Measurements from ENCODE around the gene ADPRH.

Gene ADPRH

DNA sequence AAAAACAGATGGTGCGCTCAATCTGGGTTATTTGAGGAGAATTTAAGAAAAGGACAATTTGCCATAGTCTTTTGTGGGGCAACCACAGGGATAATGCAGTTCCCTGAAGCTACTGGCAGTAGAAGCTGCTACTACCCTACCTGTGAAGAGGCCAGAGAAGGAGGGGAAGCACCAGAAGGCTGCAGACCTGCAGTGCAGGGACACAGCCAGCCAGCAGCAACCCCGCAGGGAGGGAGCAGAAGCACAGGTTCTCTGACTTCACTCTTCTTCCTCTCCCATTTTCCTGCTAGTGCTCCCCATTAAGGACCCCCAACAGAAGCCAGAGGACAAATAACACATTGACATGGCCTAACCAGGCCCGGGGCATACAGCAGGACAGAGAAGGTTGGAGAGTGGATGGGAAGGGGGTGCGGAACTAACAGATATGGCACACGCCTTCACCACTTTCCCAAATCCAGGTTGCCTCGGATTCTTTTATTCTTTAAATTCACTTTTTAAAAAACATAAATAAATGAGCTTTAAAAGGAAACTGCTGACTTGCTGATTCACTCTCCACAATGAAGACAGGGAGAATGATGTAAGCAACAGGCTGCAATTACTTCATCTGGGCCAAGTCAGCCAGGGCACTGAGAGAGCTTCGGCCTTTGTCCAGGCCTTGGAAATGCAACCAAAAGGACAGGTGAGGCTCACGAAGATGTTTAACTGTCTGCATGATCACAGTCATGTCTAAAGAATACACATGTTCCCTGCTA is 51.0 kb downstream of the ADPRH start:
- Histone ChIP-seq H3K79me1 (ENCODE audit: low read length) (peaks cover 14% of the 10 kb centered on the region), H2AK5ac (ENCODE audit: low read length) (peak overlapping the region; percentile 6), H2BK5ac (ENCODE audit: low read depth, low read length, poor library complexity) (no peak overlapping the region), H3K23ac (ENCODE audit: low read length) (no peak overlapping the region), H3K79me2 (ENCODE audit: control insufficient read depth, insufficient read depth, low read length, poor library complexity) (no peaks in the 10 kb centered on the region), H2BK12ac (ENCODE audit: low read length) (peak overlapping the region; percentile 89), H3K4me2 (ENCODE audit: low read length) (no peak overlapping the region), H3K4me3 (ENCODE audit: low read depth, low read length) (no peak overlapping the region), H2AFZ (ENCODE audit: insufficient read depth, low read length, poor library complexity) (peak overlapping the region; percentile 71), H4K8ac (ENCODE audit: low read depth, low read length) (peak overlapping the region; percentile 51), H3K18ac (ENCODE audit: low read length) (peak overlapping the region; percentile 55), H3K14ac (ENCODE audit: low read length) (peak overlapping the region; percentile 68), H3K36me3 (ENCODE audit: control insufficient read depth in 1 of 2, insufficient read depth in 2 of 2, low read length in 2 of 2) (peaks cover 0 to 3% of the 10 kb centered on the region in 2 experiments), H3K27ac (ENCODE audit: low read depth, low read length) (no peak overlapping the region), H4K91ac (ENCODE audit: low read depth, low read length) (peak overlapping the region; percentile 77), H3K4ac (ENCODE audit: low read depth, low read length) (no peak overlapping the region), H3K27me3 (ENCODE audit: insufficient read depth, low read length) (no peaks in the 10 kb centered on the region), H2BK120ac (ENCODE audit: insufficient read depth, low read length, poor library complexity) (peak overlapping the region; percentile 78), H3K4me1 (ENCODE audit: control insufficient read depth in 1 of 2, insufficient read depth in 2 of 2, low read length in 2 of 2) (peaks cover 14 to 16% of the 10 kb centered on the region in 2 experiments), H4K12ac (ENCODE audit: low read depth, low read length) (no peak overlapping the region), H3K9ac (ENCODE audit: low read length) (no peak overlapping the region), H3K9me3 (ENCODE audit: insufficient read depth, low read depth, low read length) (no peaks in the 10 kb centered on the region)
- no CpG with 5 or more reads among the region's 8 CpGs for WGBS (ENCODE audit: extremely low coverage, insufficient coverage, insufficient read length)
- DNase-seq, result peak in 1 of 2 donors; percentile 44

DNA sequence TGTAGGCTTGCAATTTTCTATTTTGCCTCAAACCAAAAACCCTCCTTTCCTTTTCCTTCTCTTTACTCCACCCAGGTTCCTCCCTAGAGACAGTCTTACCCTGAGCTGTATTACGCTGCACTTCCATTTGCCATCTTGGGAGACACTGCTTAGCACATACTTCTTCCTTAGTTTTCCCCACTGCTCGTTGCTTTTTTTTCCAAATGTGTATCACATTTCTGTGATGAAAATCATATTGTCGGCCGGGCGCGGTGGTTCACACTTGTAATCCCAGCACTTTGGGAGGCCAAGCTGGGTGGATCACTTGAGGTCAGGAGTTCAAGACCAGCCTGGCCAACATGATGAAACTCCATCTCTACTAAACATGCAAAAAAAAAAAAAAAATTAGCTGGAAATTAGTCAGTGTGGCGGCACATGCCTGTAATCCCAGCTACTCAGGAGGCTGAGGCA is 51.6 kb downstream of the ADPRH start:
- H3K9me3 ChIP-seq (ENCODE audit: insufficient read depth, low read depth, low read length), result no peaks in the 10 kb centered on the region
- no CpG with 5 or more reads among the region's 7 CpGs for WGBS (ENCODE audit: extremely low coverage, insufficient coverage, insufficient read length)
- no peak overlapping the region for H3K4me3 ChIP-seq (ENCODE audit: low read depth, low read length)
- DNase-seq, result no peak
- no peak overlapping the region for H2BK12ac ChIP-seq (ENCODE audit: low read length)
- H3K4ac ChIP-seq (ENCODE audit: low read depth, low read length), result no peak overlapping the region
- H3K27me3 ChIP-seq (ENCODE audit: insufficient read depth, low read length), result no peaks in the 10 kb centered on the region
- H3K27ac ChIP-seq (ENCODE audit: low read depth, low read length), result no peak overlapping the region
- no peak overlapping the region for H2AK5ac ChIP-seq (ENCODE audit: low read length)
- peak overlapping the region; percentile 38 for H4K91ac ChIP-seq (ENCODE audit: low read depth, low read length)
- H3K14ac ChIP-seq (ENCODE audit: low read length), result no peak overlapping the region
- no peak overlapping the region for H2AFZ ChIP-seq (ENCODE audit: insufficient read depth, low read length, poor library complexity)
- H3K4me2 ChIP-seq (ENCODE audit: low read length), result no peak overlapping the region
- H3K9ac ChIP-seq (ENCODE audit: low read length), result no peak overlapping the region
- H2BK5ac ChIP-seq (ENCODE audit: low read depth, low read length, poor library complexity), result no peak overlapping the region
- H3K18ac ChIP-seq (ENCODE audit: low read length), result no peak overlapping the region
- peaks cover 10 to 11% of the 10 kb centered on the region in 2 experiments for H3K4me1 ChIP-seq (ENCODE audit: control insufficient read depth in 1 of 2, insufficient read depth in 2 of 2, low read length in 2 of 2)
- H3K36me3 ChIP-seq (ENCODE audit: control insufficient read depth in 1 of 2, insufficient read depth in 2 of 2, low read length in 2 of 2), result peaks cover 4 to 9% of the 10 kb centered on the region in 2 experiments
- H3K23ac ChIP-seq (ENCODE audit: low read length), result no peak overlapping the region
- H2BK120ac ChIP-seq (ENCODE audit: insufficient read depth, low read length, poor library complexity), result no peak overlapping the region
- H4K12ac ChIP-seq (ENCODE audit: low read depth, low read length), result no peak overlapping the region
- H3K79me2 ChIP-seq (ENCODE audit: control insufficient read depth, insufficient read depth, low read length, poor library complexity), result no peaks in the 10 kb centered on the region
- peaks cover 12% of the 10 kb centered on the region for H3K79me1 ChIP-seq (ENCODE audit: low read length)
- no peak overlapping the region for H4K8ac ChIP-seq (ENCODE audit: low read depth, low read length)

DNA sequence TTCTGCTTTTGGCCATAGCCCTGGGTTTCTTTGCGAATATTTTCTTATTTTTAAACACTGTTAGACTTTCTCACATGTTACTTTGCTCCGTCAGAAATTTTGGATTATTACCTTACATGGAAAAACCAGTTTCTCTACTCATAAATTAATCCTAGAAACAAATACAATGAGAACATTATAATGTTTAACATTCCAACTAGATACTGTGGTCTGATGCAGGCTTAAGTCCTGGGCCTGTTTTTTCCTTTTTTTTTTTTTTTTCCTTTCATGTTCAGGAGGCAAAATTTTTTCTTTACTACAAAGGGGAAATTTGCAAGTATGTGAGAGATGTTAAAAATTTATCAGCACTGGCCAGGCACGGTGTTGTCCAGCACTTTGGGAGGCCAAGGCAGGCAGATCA is 52.2 kb downstream of the ADPRH start:
- H4K8ac ChIP-seq (ENCODE audit: low read depth, low read length), result no peak overlapping the region
- H3K27me3 ChIP-seq (ENCODE audit: insufficient read depth, low read length), result no peaks in the 10 kb centered on the region
- peak in 1 of 2 donors; percentile 45 for DNase-seq
- H4K91ac ChIP-seq (ENCODE audit: low read depth, low read length), result no peak overlapping the region
- no CpG with 5 or more reads among the region's 3 CpGs for whole genome bisulfite sequencing (ENCODE audit: extremely low coverage, insufficient coverage, insufficient read length)
- no peak overlapping the region for H3K4me3 ChIP-seq (ENCODE audit: low read depth, low read length)
- H3K4ac ChIP-seq (ENCODE audit: low read depth, low read length), result no peak overlapping the region
- no peak overlapping the region for H2AK5ac ChIP-seq (ENCODE audit: low read length)
- no peaks in the 10 kb centered on the region for H3K9me3 ChIP-seq (ENCODE audit: insufficient read depth, low read depth, low read length)
- no peak overlapping the region for H3K4me2 ChIP-seq (ENCODE audit: low read length)
- no peak overlapping the region for H3K9ac ChIP-seq (ENCODE audit: low read length)
- no peak overlapping the region for H3K23ac ChIP-seq (ENCODE audit: low read length)
- no peak overlapping the region for H2BK120ac ChIP-seq (ENCODE audit: insufficient read depth, low read length, poor library complexity)
- H3K18ac ChIP-seq (ENCODE audit: low read length), result no peak overlapping the region
- H3K36me3 ChIP-seq (ENCODE audit: control insufficient read depth in 1 of 2, insufficient read depth in 2 of 2, low read length in 2 of 2), result peaks cover 4 to 11% of the 10 kb centered on the region in 2 experiments
- no peaks in the 10 kb centered on the region for H3K79me2 ChIP-seq (ENCODE audit: control insufficient read depth, insufficient read depth, low read length, poor library complexity)
- peaks cover 7% of the 10 kb centered on the region in 2 experiments for H3K4me1 ChIP-seq (ENCODE audit: control insufficient read depth in 1 of 2, insufficient read depth in 2 of 2, low read length in 2 of 2)
- H3K27ac ChIP-seq (ENCODE audit: low read depth, low read length), result no peak overlapping the region
- no peak overlapping the region for H4K12ac ChIP-seq (ENCODE audit: low read depth, low read length)
- no peak overlapping the region for H2BK5ac ChIP-seq (ENCODE audit: low read depth, low read length, poor library complexity)
- peaks cover 7% of the 10 kb centered on the region for H3K79me1 ChIP-seq (ENCODE audit: low read length)
- H2BK12ac ChIP-seq (ENCODE audit: low read length), result no peak overlapping the region
- no peak overlapping the region for H3K14ac ChIP-seq (ENCODE audit: low read length)
- no peak overlapping the region for H2AFZ ChIP-seq (ENCODE audit: insufficient read depth, low read length, poor library complexity)

DNA sequence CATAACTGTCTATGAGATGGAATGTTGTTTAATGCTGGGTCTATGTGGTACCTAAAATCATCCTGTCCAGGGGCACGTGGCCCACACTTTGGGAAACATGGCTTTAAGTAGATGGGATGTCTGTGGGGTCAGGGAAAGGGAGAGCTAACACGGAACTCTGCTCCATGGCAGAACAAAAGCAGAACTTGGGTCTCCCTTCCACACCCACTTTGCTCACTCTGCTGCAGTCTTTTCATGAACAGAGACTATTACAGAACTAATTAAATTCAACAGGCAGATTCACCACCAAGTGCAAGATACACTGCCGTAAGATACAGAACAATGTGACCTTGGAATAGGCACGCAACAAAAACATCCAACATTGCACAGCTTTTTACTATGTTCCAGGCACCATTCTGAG is 52.9 kb downstream of the ADPRH start:
- no peak overlapping the region for H2AK5ac ChIP-seq (ENCODE audit: low read length)
- peak overlapping the region; percentile 75 for H2BK12ac ChIP-seq (ENCODE audit: low read length)
- H4K91ac ChIP-seq (ENCODE audit: low read depth, low read length), result no peak overlapping the region
- H3K4me1 ChIP-seq (ENCODE audit: control insufficient read depth in 1 of 2, insufficient read depth in 2 of 2, low read length in 2 of 2), result peaks cover 7% of the 10 kb centered on the region in 2 experiments
- H2BK120ac ChIP-seq (ENCODE audit: insufficient read depth, low read length, poor library complexity), result no peak overlapping the region
- H3K18ac ChIP-seq (ENCODE audit: low read length), result no peak overlapping the region
- no peaks in the 10 kb centered on the region for H3K27me3 ChIP-seq (ENCODE audit: insufficient read depth, low read length)
- H3K9ac ChIP-seq (ENCODE audit: low read length), result no peak overlapping the region
- no peak overlapping the region for H3K4me2 ChIP-seq (ENCODE audit: low read length)
- no peaks in the 10 kb centered on the region for H3K9me3 ChIP-seq (ENCODE audit: insufficient read depth, low read depth, low read length)
- no peak overlapping the region for H3K27ac ChIP-seq (ENCODE audit: low read depth, low read length)
- H3K79me2 ChIP-seq (ENCODE audit: control insufficient read depth, insufficient read depth, low read length, poor library complexity), result no peaks in the 10 kb centered on the region
- H3K23ac ChIP-seq (ENCODE audit: low read length), result no peak overlapping the region
- H4K8ac ChIP-seq (ENCODE audit: low read depth, low read length), result no peak overlapping the region
- H3K36me3 ChIP-seq (ENCODE audit: control insufficient read depth in 1 of 2, insufficient read depth in 2 of 2, low read length in 2 of 2), result peaks cover 4 to 11% of the 10 kb centered on the region in 2 experiments
- peaks cover 7% of the 10 kb centered on the region for H3K79me1 ChIP-seq (ENCODE audit: low read length)
- no peak for DNase-seq
- no peak overlapping the region for H2BK5ac ChIP-seq (ENCODE audit: low read depth, low read length, poor library complexity)
- H2AFZ ChIP-seq (ENCODE audit: insufficient read depth, low read length, poor library complexity), result no peak overlapping the region
- H3K14ac ChIP-seq (ENCODE audit: low read length), result no peak overlapping the region
- no peak overlapping the region for H3K4me3 ChIP-seq (ENCODE audit: low read depth, low read length)
- no CpG with 5 or more reads among the region's 4 CpGs for WGBS (ENCODE audit: extremely low coverage, insufficient coverage, insufficient read length)
- H4K12ac ChIP-seq (ENCODE audit: low read depth, low read length), result no peak overlapping the region
- no peak overlapping the region for H3K4ac ChIP-seq (ENCODE audit: low read depth, low read length)
